Pancreas (tissue), 10 donors: ENCODE results near the gene CYS1. TPM values are rescaled to one million over a fixed set of nuclear protein-coding genes. Genes with fewer than 3 reads are reported as not detected.

Experiments
- ATAC-seq, 4 donors: fragments of 200-7000 bp; cut with Tn5 transposase; one replicate each; pipeline versions ENCODE4 v1.8.0 to v1.9.1; 2020; ENCODE audit warnings: mild to moderate bottlenecking in 4 of 4, moderate library complexity in 4 of 4
- DNase-seq, 6 donors: peaks; one replicate each; pipeline ENCODE4 v3.0.0-alpha.2; 2020
- FAIRE-seq: peaks from 2 replicates; lab custom pipeline; 2012; peaks lifted over from hg19 to GRCh38; lab: Jason Lieb, UNC
- H3K27ac ChIP-seq, 4 donors: fragments of 200-600 bp; sonication (generic); 1 replicate in 3 of 4; 2 replicates in 1 of 4; pipeline versions ENCODE4 v1.5.0 to v1.8.0; 2020
- H3K27me3 ChIP-seq, 4 donors: fragments of 200-600 bp; one replicate each; pipeline ENCODE4 v1.8.0; 2021
- H3K36me3 ChIP-seq, 3 donors: fragments of 200-600 bp; sonication (generic) in 1 of 3; one replicate each; pipeline versions ENCODE4 v1.5.0 to v1.8.0; 2020 to 2021
- H3K4me1 ChIP-seq, 3 donors: fragments of 200-600 bp; one replicate each; pipeline ENCODE4 v1.8.0; 2021
- H3K4me3 ChIP-seq, 4 donors: fragments of 200-600 bp; sonication (generic) in 2 of 4; one replicate each; pipeline versions ENCODE4 v1.5.0 to v1.8.0; 2020 to 2021
- H3K9me3 ChIP-seq, 4 donors: fragments of 200-600 bp; one replicate each; pipeline ENCODE4 v1.8.0; 2021
- WGBS, 2 donors: extraction: QIAGEN DNeasy Blood & Tissue Kit; methylation state at CpG; one replicate each; pipeline ENCODE4 v1.1.7; 2013; 5-methylcytosine and 5-hydroxymethylcytosine counted together
- intact Hi-C, 3 donors: fragments of 100-400 bp; cut with DNase I; formaldehyde crosslinking; loops; one replicate each; pipeline versions ENCODE4 v1.11.1 to v1.14.2; 2022
- polyA plus RNA-seq, 2 donors: library from polyadenylated mRNA; stranded (reverse); fragments of 200-250 nt; gene quantifications; one replicate each; pipeline ENCODE4 v1.2.3, GENCODE V29; 2013
- total RNA-seq, 6 donors: library from RNA; stranded (reverse); fragmentation: NEBNext Ultra II Directional in 4 of 6; extraction: Animal tissue kit (Norgen Biotek cat#: 25700) in 4 of 6; gene quantifications; one replicate each; pipeline versions ENCODE4 v1.2.1 to v1.2.4, GENCODE V29; 2021 to 2023
- TF ChIP-seq, protein P1 (sequence below), 4 donors: fragments of 200-600 bp; sonication (generic) in 3 of 4; IDR thresholded peaks; one replicate each; pipeline versions ENCODE4 v1.5.0 to v1.8.0; 2021; ENCODE audit warnings: antibody characterized with exemption in 4 of 4
- donor health status: healthy with polysubstance abuse.
- donor health status: DM: no; HTN: no; CAD: no; lungs with moderate emphysema.
- donor health status: DM: no; HTN: no; CAD: no.
- donor health status: control.
- donor health status: control.
- donor health status: Bipolar disorder and iron deficiency.
- donor health status: DM: yes; HTN: yes; CAD: no.
- donor health status: DM: no; HTN: no; CAD: no.
- donor health status: DM: no; HTN: no; CAD: no.
- donor health status: DM: yes; HTN: yes; CAD: no.

The CYS1 gene
- total and polyA plus RNA-seq, 8 donors: 18.9 to 51.3 (median 21.7) TPM

DNA sequence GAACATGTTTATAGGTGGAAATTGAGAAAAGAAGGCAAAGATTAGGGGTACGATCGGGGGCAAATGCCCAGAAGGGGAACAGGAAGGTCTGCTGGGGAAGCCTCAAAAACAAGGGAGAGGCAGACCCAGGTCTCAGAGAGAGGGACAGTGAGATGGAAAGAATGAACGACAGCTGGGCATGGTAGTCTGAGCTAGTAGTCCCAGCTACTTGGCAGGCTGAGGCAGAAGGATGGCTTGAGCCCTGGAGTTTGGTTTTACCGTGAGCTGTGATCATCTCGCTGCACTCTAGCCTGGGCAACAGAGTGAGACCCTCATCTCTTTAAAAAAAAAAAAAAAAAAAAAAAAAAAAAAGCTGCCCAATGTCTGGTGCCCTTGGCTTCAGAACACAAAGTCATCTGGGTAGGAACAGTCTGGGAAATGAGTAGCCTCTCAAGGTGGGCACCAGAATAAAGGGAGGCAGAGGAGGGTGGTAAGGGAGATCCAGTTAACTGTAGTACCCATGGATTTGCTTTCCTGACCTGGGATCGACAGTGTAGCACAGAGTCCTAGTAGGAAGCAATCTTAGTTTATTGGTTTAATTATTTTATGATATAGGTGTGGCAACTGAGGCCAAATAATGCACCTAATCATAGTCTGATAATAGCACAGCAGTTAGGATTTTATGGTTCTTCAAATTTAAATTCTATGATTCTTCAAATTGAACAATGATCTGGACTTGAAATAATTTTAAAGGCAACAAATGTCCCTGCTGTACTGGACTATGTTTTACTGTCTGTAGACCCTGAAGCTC, 45.8 kb upstream of the CYS1 start:
- intact Hi-C loops: loop anchor here in 1 of 3 donors (10.0 kb wide), 1 partner anchor 549 kb away; no protein-coding TSS in a partner anchor
- H3K27me3 ChIP-seq: no peaks in the 10 kb centered on the region
- no peak overlapping the region for H3K27ac ChIP-seq
- TF ChIP-seq, protein P1, sequence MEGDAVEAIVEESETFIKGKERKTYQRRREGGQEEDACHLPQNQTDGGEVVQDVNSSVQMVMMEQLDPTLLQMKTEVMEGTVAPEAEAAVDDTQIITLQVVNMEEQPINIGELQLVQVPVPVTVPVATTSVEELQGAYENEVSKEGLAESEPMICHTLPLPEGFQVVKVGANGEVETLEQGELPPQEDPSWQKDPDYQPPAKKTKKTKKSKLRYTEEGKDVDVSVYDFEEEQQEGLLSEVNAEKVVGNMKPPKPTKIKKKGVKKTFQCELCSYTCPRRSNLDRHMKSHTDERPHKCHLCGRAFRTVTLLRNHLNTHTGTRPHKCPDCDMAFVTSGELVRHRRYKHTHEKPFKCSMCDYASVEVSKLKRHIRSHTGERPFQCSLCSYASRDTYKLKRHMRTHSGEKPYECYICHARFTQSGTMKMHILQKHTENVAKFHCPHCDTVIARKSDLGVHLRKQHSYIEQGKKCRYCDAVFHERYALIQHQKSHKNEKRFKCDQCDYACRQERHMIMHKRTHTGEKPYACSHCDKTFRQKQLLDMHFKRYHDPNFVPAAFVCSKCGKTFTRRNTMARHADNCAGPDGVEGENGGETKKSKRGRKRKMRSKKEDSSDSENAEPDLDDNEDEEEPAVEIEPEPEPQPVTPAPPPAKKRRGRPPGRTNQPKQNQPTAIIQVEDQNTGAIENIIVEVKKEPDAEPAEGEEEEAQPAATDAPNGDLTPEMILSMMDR (IDR thresholded peaks at IDR 0.05): no peak
- H3K4me3 ChIP-seq: no peak overlapping the region
- H3K9me3 ChIP-seq: no peaks in the 10 kb centered on the region
- peaks cover 12 to 23% (median 14%) of the 10 kb centered on the region in 3 donors for H3K4me1 ChIP-seq
- no peaks in the 10 kb centered on the region for H3K36me3 ChIP-seq
- ATAC-seq: no peak
- DNase-seq: peak in 1 of 6 donors; percentile 11
- no peak for FAIRE-seq
- whole genome bisulfite sequencing, 2 donors: 81 to 89% methylated on average over 6 of the region's 6 CpGs

DNA sequence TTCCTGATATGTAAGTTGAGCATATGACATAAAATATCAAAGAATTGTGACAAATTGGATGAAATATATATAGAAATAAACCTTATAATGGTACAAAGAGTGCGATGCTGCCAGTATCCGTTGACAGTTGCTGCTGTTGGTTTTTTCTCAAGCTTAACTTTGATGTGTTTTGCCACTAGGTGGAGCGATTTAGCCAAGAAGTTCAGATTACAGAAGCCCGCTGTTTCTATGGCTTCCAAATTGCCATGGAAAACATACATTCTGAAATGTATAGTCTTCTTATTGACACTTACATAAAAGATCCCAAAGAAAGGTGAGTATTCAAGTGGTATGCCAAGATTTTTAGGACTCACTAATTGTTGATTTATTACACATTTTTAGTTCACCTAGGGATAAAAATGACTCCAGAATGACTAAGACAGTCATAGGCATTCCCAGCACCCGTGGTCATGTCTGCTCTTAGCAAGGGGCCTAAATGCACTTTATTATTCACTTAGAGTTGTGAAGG, 44.4 kb upstream of the CYS1 start:
- no peaks in the 10 kb centered on the region for H3K36me3 ChIP-seq
- intact Hi-C loops: loop anchor here in 2 of 3 donors (5.0 to 10.0 kb wide), 2 partner anchors 313 to 550 kb away; no protein-coding TSS in a partner anchor
- peak in 1 of 4 donors; percentile 7 for ATAC-seq
- H3K4me3 ChIP-seq: no peak overlapping the region
- FAIRE-seq: no peak
- no peaks in the 10 kb centered on the region for H3K27me3 ChIP-seq
- TF ChIP-seq, protein P1 (IDR thresholded peaks at IDR 0.05): peak; percentile 20 to 62 (median 44)
- DNase-seq: peak in 4 of 6 donors; percentile 2 to 56 (median 44)
- no peak overlapping the region for H3K27ac ChIP-seq
- H3K4me1 ChIP-seq: peaks cover 12 to 26% (median 14%) of the 10 kb centered on the region in 3 donors
- WGBS, 2 donors: 15 to 18% methylated on average over 5 of the region's 5 CpGs
- H3K9me3 ChIP-seq: no peaks in the 10 kb centered on the region

DNA sequence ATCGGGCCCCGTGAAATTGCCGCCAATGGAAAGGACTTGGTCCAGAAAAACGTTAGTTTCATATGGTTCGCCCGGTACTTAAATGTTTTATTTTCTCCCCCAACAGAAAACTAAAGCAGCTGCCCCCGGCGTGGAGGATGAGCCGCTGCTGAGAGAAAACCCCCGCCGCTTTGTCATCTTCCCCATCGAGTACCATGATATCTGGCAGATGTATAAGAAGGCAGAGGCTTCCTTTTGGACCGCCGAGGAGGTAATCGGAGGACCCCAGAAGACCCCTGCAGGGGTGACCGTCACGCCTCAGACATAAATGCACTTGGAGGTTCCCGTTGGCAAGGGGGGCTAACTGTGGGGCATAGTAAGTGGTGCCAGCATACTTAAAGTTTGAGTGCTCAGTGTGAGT, 43.1 kb upstream of the CYS1 start:
- Histone ChIP-seq H3K4me3 (peak overlapping the region in 1 of 4 donors; percentile 69), H3K9me3 (no peaks in the 10 kb centered on the region), H3K27ac (no peak overlapping the region), H3K4me1 (peaks cover 12 to 26% (median 14%) of the 10 kb centered on the region in 3 donors), H3K36me3 (no peaks in the 10 kb centered on the region), H3K27me3 (no peaks in the 10 kb centered on the region)
- intact Hi-C loops: loop anchor here in 2 of 3 donors (5.0 to 10.0 kb wide), 2 partner anchors 314 to 552 kb away; no protein-coding TSS in a partner anchor
- ATAC-seq (no peak), FAIRE-seq (no peak), DNase-seq (no peak)
- TF ChIP-seq, protein P1 (IDR thresholded peaks at IDR 0.05): no peak
- 35 to 37% methylated on average over 18 of the region's 18 CpGs for WGBS, 2 donors

DNA sequence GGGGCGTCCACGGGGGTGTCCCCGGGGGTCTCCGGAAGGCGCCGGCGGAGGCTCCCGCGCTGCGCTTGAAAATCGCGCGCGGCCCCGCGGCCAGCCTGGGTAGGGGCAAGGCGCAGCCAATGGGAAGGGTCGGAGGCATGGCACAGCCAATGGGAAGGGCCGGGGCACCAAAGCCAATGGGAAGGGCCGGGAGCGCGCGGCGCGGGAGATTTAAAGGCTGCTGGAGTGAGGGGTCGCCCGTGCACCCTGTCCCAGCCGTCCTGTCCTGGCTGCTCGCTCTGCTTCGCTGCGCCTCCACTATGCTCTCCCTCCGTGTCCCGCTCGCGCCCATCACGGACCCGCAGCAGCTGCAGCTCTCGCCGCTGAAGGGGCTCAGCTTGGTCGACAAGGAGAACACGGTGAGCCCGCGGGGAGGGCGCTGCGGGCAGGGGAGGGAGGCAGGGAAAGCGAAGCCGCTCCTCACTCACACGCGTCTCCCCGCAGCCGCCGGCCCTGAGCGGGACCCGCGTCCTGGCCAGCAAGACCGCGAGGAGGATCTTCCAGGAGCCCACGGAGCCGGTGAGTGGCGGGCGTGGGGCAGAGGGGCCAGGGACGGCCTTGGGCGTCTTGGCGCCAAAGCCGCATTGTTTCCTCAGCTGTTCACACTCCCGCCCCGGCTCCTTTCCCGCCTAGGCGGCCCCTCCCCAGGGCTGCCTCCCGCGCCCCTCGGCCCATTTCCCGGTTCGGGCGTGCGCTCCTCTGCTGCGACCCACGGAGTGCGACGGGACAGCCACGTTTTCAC, 42.5 kb upstream of the CYS1 start, which contains the start of gene RRM2:
RRM2 (plus strand) TSS at position 240 of the 781 bp plus-strand sequence; CDS start at position 300, 60 bp downstream.
- H3K27ac ChIP-seq: no peak within 1 kb of the TSS
- TF ChIP-seq, protein P1 (IDR thresholded peaks at IDR 0.05): no peak
- peak; percentile 87 to 96 (median 91) for DNase-seq
- peak within 1 kb of the TSS; percentile 29 to 69 (median 39) for H3K4me3 ChIP-seq
- no peaks in the 10 kb centered on the region for H3K36me3 ChIP-seq
- FAIRE-seq: no peak
- ATAC-seq: peak; percentile 75 to 86 (median 82)
- no peaks in the 10 kb centered on the region for H3K27me3 ChIP-seq
- no peaks in the 10 kb centered on the region for H3K9me3 ChIP-seq
- H3K4me1 ChIP-seq: peaks cover 12 to 26% (median 14%) of the 10 kb centered on the region in 3 donors
- WGBS, 2 donors: 3 to 5% methylated on average over 68 to 81 of the region's 81 CpGs
- intact Hi-C loops: loop anchor here in 2 of 3 donors (5.0 to 10.0 kb wide), 2 partner anchors 315 to 552 kb away; no protein-coding TSS in a partner anchor
